B cell (primary cell): ENCODE data around the gene UGT3A1.

Experiments used
- CTCF ChIP-seq: fragments of 200-600 bp; IDR thresholded peaks from one replicate; pipeline ENCODE4 v1.8.0; 2022; ENCODE audit warnings: antibody characterized with exemption, mild to moderate bottlenecking
- EZH2 ChIP-seq: IDR thresholded peaks from 2 replicates; pipeline ENCODE4 v1.6.1; 2012; ENCODE audit warnings: borderline replicate concordance, low read depth, mild to moderate bottlenecking, moderate library complexity, low read length; ENCODE audit not compliant: insufficient read depth, poor library complexity, severe bottlenecking

- TF ChIP-seq CTCF (no peak), EZH2 (no peak)
These were observed 15.0 kb upstream of the UGT3A1 start for GRCh38 chr5:36006163-36006562.
